Activated CD4-positive, alpha-beta T cell treated with anti-CD3 and anti-CD28 coated beads, Interleukin-2, Interleukin-4, amounts not matched to agents 100 ng/mL and 50 ng/mL, durations not matched to agents 16 hours and 8 hours (primary cell): ENCODE results near the gene GUCY1A2.

ENCODE experiments used
- DNase-seq: peaks from one replicate; pipeline ENCODE4 v3.0.0-alpha.2; 2020; ENCODE audit warnings: low spot score

The GUCY1A2 gene

DNA sequence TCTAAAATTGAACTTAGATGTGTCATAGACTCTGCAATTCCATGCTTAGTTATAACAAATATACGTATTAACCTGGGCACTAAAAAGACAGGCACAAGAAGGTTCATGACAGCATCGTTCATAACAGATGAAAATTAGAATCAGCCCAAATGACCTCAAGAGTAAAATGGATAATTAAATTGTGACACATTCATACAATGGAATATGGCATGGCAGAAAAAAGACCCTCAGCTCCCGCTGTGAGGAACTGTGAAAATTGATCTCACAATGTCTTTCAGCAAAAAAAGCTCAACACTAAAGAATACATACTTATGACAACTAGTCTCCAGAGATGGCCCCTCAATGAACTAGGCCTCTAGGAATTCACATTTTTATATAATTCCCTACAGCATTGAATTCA lies 386.0 kb downstream of the GUCY1A2 start:
- DNase-seq = no peak

DNA sequence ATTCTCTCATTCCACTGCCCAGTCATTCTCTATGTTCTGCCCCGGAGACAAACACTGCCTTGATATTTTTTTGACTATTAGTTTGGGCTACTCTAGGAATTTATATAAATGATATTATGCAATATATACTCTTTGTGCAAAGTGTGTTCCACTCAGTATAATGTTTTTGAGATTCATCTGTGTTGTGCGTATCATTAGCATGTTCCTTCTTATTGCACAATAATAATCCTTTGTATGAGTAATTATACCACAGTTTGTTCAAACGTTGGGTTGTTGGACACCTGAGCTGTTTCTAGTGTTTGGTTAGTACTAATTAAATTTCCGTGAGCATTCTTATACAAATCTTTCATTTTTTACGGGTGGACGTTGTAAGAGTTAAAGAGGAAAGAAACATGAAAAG lies 390.6 kb downstream of the GUCY1A2 start:
- no peak for DNase-seq

DNA sequence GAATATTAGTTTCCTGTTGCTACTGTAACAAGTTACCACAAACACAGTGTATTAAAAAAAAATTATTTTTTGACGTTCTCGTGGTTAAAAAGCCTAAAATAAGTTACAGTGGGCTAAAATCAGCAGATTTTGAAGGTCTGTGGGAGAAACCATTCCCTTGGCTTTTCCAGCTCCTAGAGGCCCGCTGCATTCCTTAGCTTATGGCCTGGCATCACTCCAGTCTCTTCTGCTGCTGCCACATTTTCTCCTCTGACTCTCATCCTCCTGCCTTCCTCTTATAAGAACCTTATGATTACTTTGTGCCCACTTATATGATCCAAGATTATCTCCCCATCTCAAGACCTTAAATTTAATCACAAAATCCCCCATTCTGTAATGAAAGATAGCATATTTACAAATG lies 392.7 kb downstream of the GUCY1A2 start:
- no peak for DNase-seq

- DNase-seq = no peak
Observed at GRCh38 chr11:106624377-106624776, 393.9 kb downstream of the GUCY1A2 start.
